ENCODE measurements around the gene ARHGDIA.

The ARHGDIA gene

DNA sequence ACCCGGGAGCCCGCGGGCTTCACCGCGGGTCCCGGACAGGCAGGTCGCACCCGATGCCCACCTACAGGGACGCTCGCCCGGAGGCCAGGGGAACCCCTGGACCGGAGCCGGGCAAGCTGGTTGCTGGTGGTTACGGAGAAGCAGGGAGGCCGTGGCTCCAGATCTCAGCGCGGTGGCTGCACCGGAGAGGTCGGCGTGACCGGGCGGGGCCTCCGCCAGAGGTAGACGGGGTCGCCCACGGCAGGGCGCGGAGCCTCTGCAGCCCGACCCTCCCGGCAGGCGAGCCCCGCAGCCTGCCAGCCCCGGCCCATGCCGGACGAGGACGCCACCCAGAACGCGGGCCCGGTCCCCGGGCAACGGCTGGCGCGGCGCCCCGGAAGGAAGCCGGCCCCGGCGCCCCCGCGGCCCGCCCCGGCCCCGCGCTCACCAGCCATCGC is 39.7 kb upstream of the ARHGDIA start:
- peaks cover 83% of the 10 kb centered on the region for H3K36me3 Mint-ChIP-seq (ENCODE audit: low read depth)
- H3K4me3 Mint-ChIP-seq: peak overlapping the region; percentile 76
- no peaks in the 10 kb centered on the region for H3K27me3 Mint-ChIP-seq
- peaks cover 62% of the 10 kb centered on the region for H3K4me1 Mint-ChIP-seq (ENCODE audit: low read depth)
- intact Hi-C loops (cut with micrococcal nuclease): no loop called here
- no peaks in the 10 kb centered on the region for H3K9me3 Mint-ChIP-seq
- peak overlapping the region; percentile 20 for H3K27ac Mint-ChIP-seq

DNA sequence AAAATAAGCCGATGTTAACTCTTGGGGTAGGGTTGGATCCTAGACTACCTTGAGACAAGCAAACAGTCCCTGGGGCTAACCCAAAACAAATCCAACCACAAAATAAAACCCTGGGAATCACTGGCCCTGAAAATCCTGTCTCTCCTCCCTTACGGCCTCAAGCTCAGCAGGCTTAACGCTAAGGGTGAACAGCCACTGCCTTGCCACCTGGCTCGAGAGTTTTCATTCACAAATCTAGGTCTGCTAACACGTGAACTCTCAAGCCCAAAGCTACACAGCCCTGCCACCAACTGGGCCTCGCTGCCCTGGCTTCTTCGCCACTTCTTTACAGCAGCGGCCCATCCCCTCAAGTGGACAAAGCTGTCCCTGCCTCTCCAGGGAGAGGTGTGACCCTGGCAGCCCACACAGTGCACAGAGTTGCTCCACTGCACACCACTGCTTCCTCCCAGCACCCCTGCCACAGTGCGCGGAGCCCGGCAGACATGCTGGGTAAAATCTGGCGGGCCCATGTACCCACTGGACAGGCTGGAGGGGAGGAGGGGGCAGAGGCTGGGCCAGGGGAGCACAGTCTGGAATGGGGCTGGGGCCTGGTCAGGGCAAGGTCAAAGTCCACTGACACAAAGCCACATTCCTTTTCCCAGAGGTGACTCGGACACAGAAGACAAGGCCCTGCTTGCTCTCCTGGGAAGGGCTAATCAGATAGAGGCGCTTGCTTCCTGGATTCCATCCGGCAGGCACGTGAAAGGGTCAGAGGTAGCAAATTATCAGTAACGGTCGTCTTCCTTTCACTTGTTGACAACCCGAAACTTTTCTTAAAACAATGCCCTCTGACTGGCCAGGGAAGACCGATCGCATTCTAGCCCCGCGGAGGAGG is 39.1 kb upstream of the ARHGDIA start:
- H3K9me3 Mint-ChIP-seq: no peaks in the 10 kb centered on the region
- peaks cover 83% of the 10 kb centered on the region for H3K36me3 Mint-ChIP-seq (ENCODE audit: low read depth)
- H3K27ac Mint-ChIP-seq: peak overlapping the region; percentile 20
- intact Hi-C loops (cut with micrococcal nuclease): no loop called here
- H3K4me1 Mint-ChIP-seq (ENCODE audit: low read depth): peaks cover 56% of the 10 kb centered on the region
- peak overlapping the region; percentile 76 for H3K4me3 Mint-ChIP-seq
- H3K27me3 Mint-ChIP-seq: no peaks in the 10 kb centered on the region

DNA sequence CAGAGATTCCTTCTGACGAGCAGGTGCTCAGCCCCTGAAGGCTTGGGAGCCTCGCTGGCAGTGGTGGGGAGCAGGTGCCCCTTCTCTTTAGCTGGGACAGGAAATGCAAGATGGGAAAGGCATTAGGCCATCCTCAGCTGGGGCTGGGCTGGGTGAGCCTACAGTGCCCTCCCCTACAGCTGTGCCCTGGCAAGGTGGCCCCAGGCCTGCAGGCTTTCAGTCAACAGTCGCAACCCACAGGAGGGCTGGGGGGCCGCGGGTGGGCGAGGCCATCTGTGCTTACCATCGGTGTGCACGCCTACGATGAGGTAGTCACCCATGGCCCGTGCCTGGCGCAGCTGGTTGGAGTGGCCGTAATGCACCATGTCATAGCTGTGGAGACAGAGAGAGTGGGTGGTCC is 38.1 kb upstream of the ARHGDIA start:
- intact Hi-C loops (cut with micrococcal nuclease): no loop called here
- H3K4me3 Mint-ChIP-seq: no peak overlapping the region
- H3K4me1 Mint-ChIP-seq (ENCODE audit: low read depth): peaks cover 51% of the 10 kb centered on the region
- no peaks in the 10 kb centered on the region for H3K27me3 Mint-ChIP-seq
- no peaks in the 10 kb centered on the region for H3K9me3 Mint-ChIP-seq
- H3K36me3 Mint-ChIP-seq (ENCODE audit: low read depth): peaks cover 83% of the 10 kb centered on the region
- no peak overlapping the region for H3K27ac Mint-ChIP-seq

DNA sequence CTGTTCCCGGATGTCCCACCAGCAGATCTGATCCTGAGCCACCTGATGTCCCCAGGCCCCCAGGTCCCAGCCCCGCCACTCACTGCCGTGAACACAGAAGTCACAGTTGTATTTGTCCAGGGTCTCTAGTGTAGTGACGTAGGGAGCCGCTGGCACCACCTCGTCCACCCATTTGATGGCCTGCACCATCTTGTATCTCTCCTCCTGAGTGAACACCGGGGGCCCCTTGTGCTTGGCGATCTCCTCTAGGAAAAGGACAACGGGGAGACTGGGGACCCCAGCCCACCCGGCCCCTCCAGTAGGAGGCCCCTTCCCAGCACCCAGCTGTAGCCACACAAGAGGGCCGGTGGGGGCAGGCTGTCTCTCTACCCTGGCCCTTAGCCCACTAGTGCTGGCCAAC is 37.7 kb upstream of the ARHGDIA start:
- Mint-ChIP-seq H3K9me3 (no peaks in the 10 kb centered on the region), H3K36me3 (ENCODE audit: low read depth) (peaks cover 83% of the 10 kb centered on the region)

DNA sequence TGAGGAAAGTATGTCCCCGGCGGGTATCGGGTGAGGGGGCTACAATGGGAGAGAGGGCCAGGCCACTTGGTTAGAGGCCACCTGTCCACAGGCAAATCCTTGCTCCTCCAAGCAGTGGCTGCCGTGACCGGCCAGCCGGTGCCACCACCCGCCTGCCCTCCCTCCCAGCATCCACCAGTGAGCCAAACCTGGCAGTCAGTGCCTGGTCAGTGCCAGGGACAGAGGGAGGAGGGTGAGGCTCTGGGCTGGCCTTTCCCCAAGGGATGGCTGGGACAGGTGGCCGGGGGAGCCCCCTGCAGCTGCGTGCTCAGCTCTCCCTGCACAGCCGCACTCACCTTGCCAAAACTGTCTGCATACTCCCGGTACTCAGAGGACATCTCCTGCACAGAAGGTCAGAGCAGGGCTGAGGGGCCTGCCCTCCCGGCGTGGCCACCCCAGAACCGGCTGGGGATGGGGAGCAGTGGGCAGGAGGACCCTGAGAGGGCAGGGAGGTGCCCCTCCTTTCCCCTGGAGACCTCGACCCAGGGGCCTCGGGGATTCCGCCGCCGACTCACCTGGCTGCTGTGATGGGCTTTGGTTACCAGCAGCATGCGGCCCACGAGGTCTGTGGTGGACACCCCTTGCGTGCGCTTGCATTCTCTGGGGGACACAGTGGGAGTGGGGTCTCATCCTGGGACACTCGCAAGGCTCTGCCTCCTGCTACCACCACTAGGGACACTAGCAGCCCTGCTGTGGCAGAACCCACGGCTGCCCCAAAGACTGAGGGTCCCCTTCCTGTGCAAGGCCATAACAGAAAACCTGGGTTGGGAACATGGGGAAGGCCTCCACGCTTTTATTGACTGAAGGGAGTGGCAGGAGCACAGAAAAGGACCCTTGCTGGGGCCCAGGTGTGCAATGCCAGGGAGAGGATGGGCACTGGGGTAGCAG is 36.3 kb upstream of the ARHGDIA start:
- Mint-ChIP-seq H3K36me3 (ENCODE audit: low read depth) (peaks cover 75% of the 10 kb centered on the region), H3K27me3 (peaks cover 17% of the 10 kb centered on the region), H3K4me1 (ENCODE audit: low read depth) (peaks cover 34% of the 10 kb centered on the region), H3K4me3 (no peak overlapping the region), H3K9me3 (no peaks in the 10 kb centered on the region), H3K27ac (no peak overlapping the region)
- intact Hi-C loops (cut with micrococcal nuclease): no loop called here

More for the DNA sequence above, 37.7 kb upstream of the ARHGDIA start:
- intact Hi-C loops (cut with micrococcal nuclease): no loop called here
- no peak overlapping the region for H3K4me3 Mint-ChIP-seq
- peaks cover 4% of the 10 kb centered on the region for H3K27me3 Mint-ChIP-seq
- H3K4me1 Mint-ChIP-seq (ENCODE audit: low read depth): peaks cover 47% of the 10 kb centered on the region
- H3K27ac Mint-ChIP-seq: no peak overlapping the region

DNA sequence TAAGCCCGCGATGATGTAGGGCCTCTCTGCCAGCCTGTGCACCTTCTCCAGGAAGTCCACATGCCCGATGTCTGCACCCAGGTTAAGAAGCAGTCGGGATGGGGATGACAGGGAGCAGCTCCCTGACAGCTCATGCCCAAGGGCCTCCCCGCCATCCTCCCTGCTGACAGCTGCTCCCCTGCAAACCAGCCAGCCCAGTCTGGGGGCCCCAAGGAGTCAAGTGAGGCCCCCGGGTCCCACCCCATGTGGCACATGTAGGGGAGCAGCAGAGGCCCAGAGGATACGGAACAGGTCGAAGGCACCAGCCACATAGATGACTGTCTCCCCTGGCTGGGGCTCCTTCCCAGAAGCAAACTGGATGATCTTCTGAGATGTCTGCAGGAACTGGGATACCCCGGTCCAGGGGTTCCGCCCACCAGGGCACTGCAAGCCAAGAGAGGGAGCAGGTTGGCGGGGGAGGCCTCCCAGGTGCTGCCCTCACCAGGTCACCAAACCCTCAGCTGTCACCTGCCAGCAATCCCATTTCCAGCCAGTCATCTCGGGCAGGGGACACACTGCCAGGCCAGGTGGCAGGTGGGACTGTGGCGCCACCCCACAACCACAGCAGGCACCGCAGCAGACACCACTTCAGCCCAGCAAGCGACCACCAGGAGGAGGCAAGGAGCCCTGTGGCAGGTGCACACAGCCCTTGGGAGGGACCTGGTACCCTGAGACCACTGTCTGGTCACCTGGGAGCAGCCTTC is 35.5 kb upstream of the ARHGDIA start:
- H3K36me3 Mint-ChIP-seq (ENCODE audit: low read depth): peaks cover 66% of the 10 kb centered on the region
- H3K4me1 Mint-ChIP-seq (ENCODE audit: low read depth): peaks cover 25% of the 10 kb centered on the region
- peaks cover 19% of the 10 kb centered on the region for H3K27me3 Mint-ChIP-seq
- H3K9me3 Mint-ChIP-seq: no peaks in the 10 kb centered on the region
- no peak overlapping the region for H3K4me3 Mint-ChIP-seq
- intact Hi-C loops (cut with micrococcal nuclease): no loop called here
- no peak overlapping the region for H3K27ac Mint-ChIP-seq

DNA sequence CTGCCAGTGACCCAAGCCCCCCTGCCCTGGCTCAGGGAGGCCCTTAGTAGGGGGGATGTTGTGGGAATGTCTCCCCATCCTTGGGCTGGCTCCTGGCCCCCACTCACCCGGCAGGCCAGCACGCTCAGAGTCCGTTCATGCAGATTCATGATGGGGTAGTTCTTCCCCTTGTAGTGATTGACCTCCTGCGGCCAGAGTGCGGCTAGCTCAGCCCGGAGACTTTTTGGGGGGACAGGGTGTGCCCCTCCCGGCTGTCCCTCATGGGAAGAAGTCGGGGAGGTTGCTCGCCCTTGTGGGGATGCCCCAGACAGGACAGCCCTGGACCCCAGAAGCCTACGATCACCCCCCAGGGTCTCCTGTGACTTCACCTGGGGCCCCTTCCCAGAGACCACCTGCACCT is 34.9 kb upstream of the ARHGDIA start:
- H3K4me1 Mint-ChIP-seq (ENCODE audit: low read depth): peaks cover 28% of the 10 kb centered on the region
- H3K27ac Mint-ChIP-seq: no peak overlapping the region
- no peak overlapping the region for H3K4me3 Mint-ChIP-seq
- intact Hi-C loops (cut with micrococcal nuclease): no loop called here
- peaks cover 66% of the 10 kb centered on the region for H3K36me3 Mint-ChIP-seq (ENCODE audit: low read depth)
- no peaks in the 10 kb centered on the region for H3K9me3 Mint-ChIP-seq
- H3K27me3 Mint-ChIP-seq: peaks cover 25% of the 10 kb centered on the region

GRCh38 chr17:81905424-81905875 is 34.3 kb upstream of the ARHGDIA start:
- peaks cover 72% of the 10 kb centered on the region for H3K36me3 Mint-ChIP-seq (ENCODE audit: low read depth)
- H3K27ac Mint-ChIP-seq: no peak overlapping the region
- no peak overlapping the region for H3K4me3 Mint-ChIP-seq
- peaks cover 31% of the 10 kb centered on the region for H3K4me1 Mint-ChIP-seq (ENCODE audit: low read depth)
- intact Hi-C loops (cut with micrococcal nuclease): no loop called here
- no peaks in the 10 kb centered on the region for H3K9me3 Mint-ChIP-seq
- H3K27me3 Mint-ChIP-seq: peaks cover 31% of the 10 kb centered on the region

GRCh38 chr17:81904600-81905423 is 33.7 kb upstream of the ARHGDIA start:
- peaks cover 78% of the 10 kb centered on the region for H3K36me3 Mint-ChIP-seq (ENCODE audit: low read depth)
- H3K27ac Mint-ChIP-seq: no peak overlapping the region
- H3K27me3 Mint-ChIP-seq: peaks cover 34% of the 10 kb centered on the region
- H3K9me3 Mint-ChIP-seq: no peaks in the 10 kb centered on the region
- intact Hi-C loops (cut with micrococcal nuclease): no loop called here
- H3K4me3 Mint-ChIP-seq: no peak overlapping the region
- H3K4me1 Mint-ChIP-seq (ENCODE audit: low read depth): peaks cover 24% of the 10 kb centered on the region

- Mint-ChIP-seq H3K9me3 (no peaks in the 10 kb centered on the region), H3K27ac (no peak overlapping the region), H3K36me3 (ENCODE audit: low read depth) (peaks cover 80% of the 10 kb centered on the region), H3K4me1 (ENCODE audit: low read depth) (peaks cover 17% of the 10 kb centered on the region), H3K27me3 (peaks cover 34% of the 10 kb centered on the region), H3K4me3 (no peak overlapping the region)
- intact Hi-C loops (cut with micrococcal nuclease): no loop called here
These were observed 32.9 kb upstream of the ARHGDIA start for GRCh38 chr17:81903896-81904599.

GRCh38 chr17:81903415-81903831 is 32.3 kb upstream of the ARHGDIA start:
- intact Hi-C loops (cut with micrococcal nuclease): no loop called here

DNA sequence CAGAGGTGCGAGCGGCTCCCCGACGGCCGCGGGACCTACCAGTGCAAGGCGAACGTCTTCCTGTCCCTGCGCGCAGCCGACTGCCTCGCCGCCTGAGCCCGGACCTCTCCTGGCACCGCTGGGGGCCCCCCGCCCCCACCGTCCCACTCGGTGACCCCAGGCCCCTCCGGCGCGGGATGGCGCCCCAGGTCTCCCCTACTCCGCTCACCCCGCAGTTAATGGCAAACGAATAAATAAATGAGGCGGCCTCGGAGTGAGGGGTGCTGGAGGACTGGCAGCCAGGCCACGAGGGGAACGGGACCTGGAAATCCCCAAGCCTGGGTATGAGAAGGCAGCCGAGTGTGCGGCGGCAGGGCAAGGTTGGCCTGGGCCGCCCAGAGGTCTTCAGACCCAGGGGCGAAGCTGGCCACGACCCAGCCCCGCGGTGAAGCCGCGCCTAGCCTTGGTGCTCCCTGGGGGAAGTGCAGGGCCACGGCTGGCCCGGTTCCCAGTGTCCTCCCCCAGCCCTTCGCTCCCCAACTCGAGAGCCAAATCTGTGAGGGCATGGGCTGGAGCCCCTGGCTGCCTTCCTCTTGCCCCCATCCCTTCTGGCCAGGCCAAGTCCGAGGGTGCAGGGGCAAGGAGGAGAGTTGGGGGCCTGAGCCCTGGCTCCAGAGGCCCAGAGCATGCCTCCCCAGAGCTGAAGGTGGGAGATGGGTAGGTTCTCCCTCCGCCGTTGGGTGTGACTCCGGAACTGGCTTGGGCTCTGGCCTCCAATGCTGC is 31.7 kb upstream of the ARHGDIA start:
- H3K4me1 Mint-ChIP-seq (ENCODE audit: low read depth): peaks cover 9% of the 10 kb centered on the region

More at GRCh38 chr17:81903415-81903831, 32.3 kb upstream of the ARHGDIA start:
- Mint-ChIP-seq H3K4me3 (no peak overlapping the region), H3K4me1 (ENCODE audit: low read depth) (peaks cover 14% of the 10 kb centered on the region), H3K27ac (no peak overlapping the region), H3K36me3 (ENCODE audit: low read depth) (peaks cover 80% of the 10 kb centered on the region), H3K9me3 (no peaks in the 10 kb centered on the region), H3K27me3 (peaks cover 34% of the 10 kb centered on the region)

More for the DNA sequence above, 31.7 kb upstream of the ARHGDIA start:
- H3K9me3 Mint-ChIP-seq: no peaks in the 10 kb centered on the region
- H3K27ac Mint-ChIP-seq: no peak overlapping the region
- peaks cover 80% of the 10 kb centered on the region for H3K36me3 Mint-ChIP-seq (ENCODE audit: low read depth)
- peaks cover 34% of the 10 kb centered on the region for H3K27me3 Mint-ChIP-seq
- peak overlapping the region; percentile 53 for H3K4me3 Mint-ChIP-seq
- intact Hi-C loops (cut with micrococcal nuclease): no loop called here

Data from dendritic cell treated with granulocyte-macrophage colony-stimulating factor and Interleukin-4, amounts not matched to agents 40 ng/mL and 50 ng/mL, for 4 days (primary cell).